GM21717 (cell line): ENCODE data around the gene CCNC.
A peak's percentile ranks its signal among the peaks of the same experiment; 100 is the strongest.

Experiments used
- ATAC-seq: cut with Tn5 transposase; IDR thresholded peaks from one replicate; pipeline ENCODE4 v1.9.1; 2021; ENCODE audit warnings: mild to moderate bottlenecking, moderate library complexity; ENCODE audit not compliant: unreplicated experiment

Gene CCNC

DNA sequence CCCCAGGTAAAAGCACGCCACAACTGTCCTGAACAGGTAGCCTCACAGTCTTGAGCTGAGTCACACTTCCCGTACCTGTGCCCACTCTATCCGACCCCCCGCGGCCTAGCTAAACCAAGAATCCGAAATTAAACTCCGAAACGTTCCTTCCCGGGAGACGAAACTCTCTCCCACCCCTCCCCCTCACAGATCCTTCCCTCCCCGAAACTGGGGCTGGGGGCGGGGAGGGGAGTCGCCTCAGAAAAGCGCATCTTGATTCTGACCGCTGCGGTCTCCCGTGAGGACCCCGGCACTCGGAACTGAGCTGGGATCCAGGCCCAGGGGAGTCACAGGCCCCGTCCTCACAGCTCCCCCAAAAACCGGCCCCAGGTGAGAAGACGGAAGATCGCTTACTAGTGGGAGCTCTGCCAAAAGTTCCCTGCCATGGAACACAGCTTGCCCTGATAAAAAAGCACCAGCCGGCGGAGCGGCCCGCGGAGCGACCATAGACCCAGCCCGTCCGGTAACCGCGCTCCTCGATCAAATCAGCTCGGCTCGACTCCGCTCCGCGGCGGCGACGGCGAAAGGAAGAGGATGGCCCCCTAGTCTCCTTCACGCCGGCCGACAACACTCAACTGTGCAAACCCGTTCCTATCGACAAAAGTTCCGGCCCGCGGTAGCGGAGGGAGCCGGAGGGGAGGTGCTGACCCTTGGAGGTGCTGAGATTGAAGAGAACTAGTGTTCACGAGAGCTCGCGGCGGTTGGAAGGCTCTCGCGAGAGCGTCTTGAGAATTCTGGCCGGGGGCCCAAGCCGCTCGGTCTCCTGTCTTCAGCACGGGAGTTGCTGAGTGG is at the start of gene CCNC:
TSS of gene CCNC (minus strand) at position 558 of the 831 bp plus-strand sequence. CDS start at position 425, 133 bp downstream.
- peak; percentile 98 for ATAC-seq

DNA sequence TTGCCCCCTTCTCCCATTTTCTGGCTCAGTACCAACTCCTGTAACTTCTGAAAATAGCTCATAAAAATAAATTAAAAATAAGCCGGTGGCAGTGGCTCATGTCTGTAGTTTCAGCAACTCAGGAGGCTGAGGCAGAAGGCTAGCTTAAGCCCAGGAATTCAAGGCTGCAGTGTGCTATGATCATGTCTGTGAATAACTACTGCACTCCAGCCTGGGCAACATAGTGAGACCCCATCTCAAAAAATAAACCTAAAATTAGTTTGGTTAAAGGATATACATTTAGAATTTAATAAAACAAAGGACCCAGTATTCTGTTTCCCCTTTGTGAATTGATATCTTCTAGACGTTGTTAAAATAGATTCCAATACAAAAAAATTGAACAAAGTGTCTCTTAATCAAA is 48.7 kb upstream of the CCNC start:
- no peak for ATAC-seq

DNA sequence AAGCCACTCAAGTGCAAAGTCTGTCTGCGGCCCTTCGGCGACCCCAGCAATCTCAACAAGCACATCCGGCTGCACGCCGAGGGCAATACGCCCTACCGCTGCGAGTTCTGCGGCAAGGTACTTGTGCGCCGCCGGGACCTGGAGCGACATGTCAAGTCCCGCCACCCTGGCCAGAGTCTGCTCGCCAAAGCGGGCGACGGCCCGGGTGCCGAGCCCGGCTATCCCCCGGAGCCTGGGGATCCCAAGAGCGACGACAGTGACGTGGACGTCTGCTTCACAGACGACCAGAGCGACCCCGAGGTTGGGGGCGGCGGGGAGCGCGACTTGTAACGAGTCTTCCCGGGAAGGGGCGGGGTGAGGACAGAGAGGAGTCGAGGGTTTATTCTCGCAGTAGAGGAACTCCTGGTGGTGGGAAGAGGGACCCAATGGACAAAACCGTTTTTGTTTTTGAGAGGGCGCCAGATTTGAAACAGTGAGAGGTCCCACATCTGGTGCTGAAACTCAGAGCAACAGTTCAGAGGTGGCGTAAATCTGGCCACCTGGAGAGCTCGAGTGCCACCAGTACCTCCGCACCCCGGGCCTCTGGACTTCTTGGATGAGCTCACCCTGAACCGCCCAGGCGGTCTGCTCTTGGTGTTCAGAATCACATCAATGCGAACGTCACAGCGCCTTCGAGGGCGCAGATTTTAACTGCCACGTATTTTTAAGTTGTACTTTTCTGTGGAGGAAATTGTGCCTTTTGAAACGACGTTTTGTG is 46.1 kb upstream of the CCNC start:
- ATAC-seq = no peak

DNA sequence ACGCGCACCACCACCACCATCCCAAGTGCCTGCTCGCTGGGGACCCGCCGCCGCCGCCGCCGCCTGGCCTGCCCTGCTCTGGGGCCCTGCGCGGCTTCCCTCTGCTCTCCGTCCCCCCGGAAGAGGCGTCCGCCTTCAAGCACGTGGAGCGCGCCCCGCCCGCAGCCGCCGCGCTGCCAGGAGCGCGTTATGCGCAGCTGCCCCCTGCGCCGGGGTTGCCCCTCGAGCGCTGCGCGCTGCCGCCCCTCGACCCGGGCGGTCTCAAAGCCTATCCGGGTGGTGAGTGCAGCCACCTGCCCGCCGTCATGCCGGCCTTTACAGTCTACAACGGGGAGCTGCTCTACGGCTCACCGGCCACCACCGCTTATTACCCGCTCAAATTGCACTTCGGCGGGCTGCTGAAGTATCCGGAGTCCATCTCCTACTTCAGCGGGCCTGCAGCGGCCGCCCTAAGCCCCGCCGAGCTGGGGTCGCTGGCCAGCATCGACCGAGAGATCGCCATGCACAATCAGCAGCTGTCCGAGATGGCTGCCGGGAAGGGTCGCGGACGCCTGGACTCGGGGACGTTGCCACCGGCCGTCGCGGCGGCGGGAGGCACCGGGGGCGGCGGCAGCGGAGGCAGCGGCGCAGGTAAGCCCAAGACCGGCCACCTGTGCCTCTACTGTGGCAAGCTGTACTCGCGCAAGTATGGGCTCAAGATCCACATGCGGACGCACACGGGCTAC is 45.4 kb upstream of the CCNC start:
- ATAC-seq = peak; percentile 56

GRCh38 chr6:99613409-99613704 is 44.9 kb upstream of the CCNC start:
- peak; percentile 45 for ATAC-seq

DNA sequence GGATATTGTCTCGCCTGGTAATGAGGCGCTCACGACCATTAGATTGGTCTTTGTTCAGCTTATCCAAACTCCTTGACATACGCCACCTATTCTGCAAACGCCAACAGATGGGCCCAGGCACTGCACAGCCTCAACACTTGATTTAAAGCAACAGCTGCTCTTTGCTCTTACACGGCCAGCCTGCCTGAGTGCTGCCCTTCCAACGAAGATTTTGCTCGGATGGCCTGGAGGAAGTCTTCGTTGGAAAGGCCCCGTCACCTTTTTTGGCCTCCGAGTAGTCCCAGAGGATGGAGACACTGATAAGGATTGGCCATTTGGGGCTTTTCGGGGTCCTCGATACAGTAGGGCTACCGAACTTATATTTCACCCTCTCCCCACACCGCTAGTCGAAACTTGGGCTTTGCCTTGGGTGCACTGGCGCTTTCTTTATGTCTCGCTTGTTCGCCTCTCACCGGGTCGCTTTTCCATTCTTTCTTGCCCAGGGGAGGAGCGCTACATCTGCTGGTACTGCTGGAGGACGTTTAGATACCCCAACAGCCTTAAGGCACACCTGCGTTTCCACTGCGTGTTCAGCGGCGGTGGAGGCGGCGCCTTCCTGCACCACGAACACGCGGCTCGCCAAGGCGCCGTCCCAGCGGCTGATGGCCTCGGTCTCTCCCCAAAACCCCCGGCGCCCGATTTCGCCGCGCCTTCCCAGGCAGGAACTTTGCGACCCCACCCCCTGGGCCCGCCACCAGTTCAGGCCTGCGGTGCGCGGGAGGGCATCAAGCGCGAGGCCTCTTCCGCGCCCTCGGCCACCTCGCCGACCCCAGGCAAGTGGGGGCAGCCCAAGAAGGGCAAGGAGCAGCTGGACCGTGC is 44.3 kb upstream of the CCNC start:
- ATAC-seq = no peak

GRCh38 chr6:99611148-99611547 is 42.7 kb upstream of the CCNC start:
- ATAC-seq = peak; percentile 85

DNA sequence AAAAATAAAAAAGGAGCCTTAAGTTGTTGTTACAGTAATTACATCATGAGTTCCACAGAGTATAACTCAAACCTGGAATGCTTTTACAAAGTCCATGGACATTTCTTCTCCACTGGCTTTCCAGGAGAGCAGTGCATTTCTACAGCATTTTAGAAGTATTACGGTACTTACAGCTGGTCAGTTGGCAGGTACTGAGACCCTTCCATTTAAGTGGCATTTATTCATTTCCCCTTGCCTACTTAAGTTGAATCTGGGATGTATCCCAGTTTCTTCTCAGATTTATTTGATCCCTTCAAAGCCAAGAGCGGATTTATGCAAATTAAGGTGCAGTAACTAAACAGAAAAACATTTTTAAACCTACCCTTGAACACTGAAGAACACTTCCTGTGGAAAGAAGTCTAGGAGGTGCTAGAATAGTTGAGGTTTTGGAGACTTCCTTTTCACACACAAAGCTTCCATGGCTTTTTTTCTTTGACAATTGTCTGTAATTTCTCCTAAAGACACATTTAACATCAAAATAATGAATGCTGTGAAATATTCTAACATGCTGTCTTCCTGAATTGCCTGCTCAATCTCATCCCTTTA is 41.5 kb upstream of the CCNC start:
- ATAC-seq = no peak

DNA sequence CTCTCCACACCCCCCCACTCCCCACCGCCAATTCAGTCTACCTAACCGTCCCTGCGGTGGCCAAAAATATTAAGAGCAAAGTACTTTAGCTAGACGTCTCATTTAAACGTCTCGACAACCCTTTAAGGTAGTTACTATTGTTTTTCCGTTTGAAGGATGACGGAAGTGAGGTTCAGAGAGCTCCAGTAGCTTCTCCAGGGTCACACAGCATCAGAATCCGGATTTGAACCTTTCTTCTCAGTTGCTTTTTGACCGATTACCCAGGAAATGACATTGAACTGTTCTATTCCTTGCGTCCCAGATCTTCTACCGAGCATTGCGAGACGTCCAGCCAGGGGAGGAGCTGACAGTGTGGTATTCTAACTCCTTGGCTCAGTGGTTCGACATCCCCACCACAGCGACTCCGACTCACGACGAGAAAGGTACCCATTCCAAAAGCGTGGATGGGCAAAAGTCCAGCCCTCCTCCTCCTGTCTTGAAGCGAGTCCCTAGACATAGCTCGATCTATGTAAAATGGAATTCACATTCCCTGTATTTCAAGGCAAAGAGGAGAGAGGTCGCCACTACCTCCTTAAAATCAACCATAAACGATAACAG is 40.5 kb upstream of the CCNC start:
- no peak for ATAC-seq

GRCh38 chr6:99608059-99608885 is 39.8 kb upstream of the CCNC start:
- ATAC-seq = no peak

DNA sequence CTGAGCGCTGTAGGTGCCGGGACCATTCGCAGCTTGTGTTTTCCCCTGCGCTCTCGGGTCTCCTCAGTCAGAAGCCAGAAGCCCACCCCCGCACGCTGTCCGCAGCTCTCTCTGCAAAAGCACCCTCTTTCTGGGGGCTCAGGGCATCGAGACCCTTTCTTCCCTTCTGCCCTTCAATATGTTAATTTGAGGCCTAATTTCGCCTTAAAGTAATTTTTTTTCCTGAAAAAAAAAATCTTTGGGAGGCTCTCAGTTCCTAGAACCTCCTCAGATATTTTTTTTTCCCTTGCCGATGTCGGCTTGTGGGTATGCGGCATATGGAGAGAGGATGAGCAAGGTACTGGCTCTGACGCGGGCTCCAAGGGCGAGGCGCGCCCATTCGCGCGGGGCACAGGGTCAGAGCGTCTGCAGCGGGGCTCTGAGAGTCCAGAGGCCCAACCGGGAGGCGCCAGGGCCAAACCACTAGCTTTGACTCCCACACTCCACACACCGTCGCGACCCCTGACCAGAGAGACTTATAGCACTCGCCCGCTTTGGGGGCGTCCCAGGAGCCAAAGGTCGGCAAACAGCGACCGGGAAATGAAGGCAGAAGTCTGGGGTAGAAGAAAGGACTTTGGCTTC is 39.1 kb upstream of the CCNC start:
- ATAC-seq = no peak

DNA sequence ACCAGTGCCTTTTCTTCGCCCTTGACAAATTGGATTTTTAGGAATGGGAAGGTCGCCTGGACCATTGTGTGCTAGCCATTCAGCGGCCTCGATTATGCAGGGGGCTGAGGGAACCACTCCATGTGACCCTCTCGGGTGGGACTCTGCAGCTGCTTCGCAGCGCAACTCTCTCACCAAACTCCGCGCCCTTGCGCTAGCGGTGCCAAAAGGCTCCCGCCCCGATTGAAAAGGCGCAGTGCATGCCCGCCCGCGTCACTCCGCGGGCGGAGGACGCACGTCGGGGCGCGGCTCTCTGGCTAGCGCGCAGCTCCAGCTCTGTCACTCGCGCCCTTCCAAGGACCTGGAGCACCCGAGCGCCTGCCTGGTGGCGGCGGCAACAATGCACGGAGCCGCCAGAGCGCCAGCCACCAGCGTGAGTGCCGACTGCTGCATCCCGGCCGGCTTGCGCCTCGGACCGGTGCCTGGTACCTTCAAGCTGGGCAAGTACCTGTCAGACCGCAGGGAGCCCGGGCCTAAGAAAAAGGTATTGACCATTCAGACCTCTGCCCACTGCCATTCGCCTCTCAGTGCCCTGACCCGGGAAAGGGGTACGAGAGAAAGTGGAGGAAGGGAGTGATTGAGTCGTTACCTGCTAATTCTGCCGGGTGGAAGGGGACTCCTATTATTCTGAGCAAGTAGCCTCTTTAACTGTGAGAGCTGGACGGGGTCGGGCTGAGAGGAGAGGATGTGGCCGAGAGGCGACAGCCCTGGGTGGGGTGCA is 38.4 kb upstream of the CCNC start, which contains the start of gene PRDM13:
TSS of gene PRDM13 (plus strand) at position 178 of the 760 bp plus-strand sequence. CDS start at position 380, 202 bp downstream.
- ATAC-seq = no peak

DNA sequence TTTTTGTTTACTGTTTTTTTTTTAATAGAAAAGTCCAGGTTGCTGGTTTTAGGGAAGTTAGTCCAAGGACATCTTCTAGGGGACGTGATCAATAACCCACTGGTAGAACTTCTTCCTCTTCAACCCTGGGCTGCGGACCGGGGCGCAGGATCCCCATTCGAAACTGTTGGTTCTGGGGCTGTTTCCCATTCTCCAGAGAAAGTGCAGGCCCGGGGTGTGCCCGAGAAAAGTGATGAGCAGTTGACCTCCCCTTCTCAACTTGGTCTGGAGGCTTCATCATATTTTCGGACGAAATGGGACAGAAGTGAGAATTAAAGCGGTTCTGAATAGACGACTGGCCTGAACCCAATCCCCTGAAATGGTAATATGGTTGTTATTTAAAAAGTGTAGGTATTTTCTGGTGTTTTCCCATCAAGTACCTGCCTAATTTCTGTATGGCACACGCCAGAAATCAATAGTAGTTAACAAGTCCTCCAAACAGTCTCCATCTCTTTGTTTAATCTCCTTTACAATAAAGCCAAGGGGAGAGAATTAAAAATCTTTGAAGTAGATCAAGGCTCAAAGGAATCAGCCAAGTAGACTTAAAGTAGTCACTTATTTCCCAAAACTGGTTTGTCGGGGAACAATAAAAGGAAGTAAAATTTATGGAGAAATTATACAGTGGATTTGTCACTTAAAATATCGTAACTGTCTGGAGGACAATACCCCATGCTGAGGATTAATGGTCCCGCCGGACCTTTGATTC is 37.6 kb upstream of the CCNC start:
- ATAC-seq = no peak

DNA sequence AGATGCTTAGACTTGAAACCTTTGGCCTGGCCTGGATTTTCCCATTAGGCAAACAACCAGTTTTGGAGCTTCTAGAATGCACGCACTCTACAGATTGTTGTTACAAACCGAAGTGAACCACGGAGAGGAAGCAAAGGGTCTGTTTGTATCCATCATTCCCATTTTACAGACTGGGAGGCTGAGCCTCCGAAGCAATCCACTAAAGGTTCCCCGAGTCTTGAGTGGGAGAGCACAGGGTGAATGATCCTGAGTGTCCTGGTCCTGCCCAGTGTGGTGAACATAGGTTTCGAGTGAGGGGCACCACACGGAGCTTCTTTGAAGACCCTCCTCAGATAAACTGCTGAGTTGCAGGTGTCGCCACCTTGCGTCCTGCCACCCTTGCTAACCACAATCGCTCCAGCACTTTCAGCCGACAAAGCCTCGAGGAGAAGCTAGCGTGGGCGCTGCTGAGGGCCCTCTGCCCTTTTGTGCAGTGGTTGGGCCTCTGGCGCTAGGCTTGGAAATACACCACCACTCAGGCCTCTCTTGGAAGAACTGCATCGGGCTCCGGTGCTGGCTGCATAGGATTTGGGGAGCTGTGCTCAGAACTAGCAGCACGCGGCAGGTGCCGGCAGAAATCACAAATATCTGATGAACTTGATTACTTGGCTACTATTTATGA is 36.7 kb upstream of the CCNC start:
- no peak for ATAC-seq

DNA sequence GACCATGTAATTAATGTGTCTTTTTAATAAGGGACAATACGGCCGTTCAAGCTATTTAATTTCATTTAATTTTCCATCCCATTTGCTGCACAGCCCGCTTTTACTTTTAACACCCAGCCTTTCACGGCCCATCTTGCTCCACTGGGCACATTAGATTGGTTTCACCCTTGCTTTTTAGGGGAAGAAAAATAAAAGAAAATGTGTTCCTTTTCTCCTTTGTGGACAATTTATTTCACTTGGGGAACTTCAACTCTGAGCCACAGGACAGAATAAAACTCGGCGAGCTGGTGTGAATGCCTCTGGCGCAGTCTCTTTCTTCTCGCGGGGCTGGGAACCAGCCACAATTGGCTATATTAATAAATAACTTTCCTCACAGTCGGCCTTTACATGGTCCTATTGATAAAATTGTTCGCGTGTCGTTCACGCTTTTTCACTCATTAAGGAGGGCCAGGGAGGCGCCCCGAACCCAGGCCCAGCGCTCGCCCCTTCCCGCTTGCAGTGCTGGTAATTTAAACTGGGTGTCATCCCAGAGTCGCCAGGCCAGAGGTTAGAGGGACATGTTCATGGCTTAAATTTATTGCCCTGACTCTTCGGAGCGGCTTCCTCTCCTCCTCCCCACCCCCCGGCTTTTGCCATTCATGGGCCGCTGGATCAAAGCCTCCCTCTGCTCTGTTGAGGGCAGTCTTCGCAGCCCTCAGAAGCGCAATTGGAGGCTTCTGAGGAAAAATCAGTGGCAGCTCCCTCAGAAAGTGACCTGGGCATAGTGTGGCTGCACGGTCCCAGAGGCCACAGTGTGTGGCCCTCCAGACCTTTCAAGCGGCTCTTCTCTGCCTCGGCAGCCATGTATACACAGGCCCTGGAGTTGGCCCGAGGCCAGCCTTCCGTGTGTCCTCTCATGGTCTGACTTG is 36.0 kb upstream of the CCNC start:
- ATAC-seq = no peak
